K562 (cell line): ENCODE data around the gene ZNF77. TPM values are rescaled to one million over a fixed set of nuclear protein-coding genes. Genes with fewer than 3 reads are reported as not detected.
"Not testable (repeated sequence)": the region's sequence is repeated elsewhere in the genome, so short reads cannot be mapped to it uniquely, and the experiment has no call there.

Source experiments
- ATAC-seq: fragments of 200-7000 bp; cut with Tn5 transposase; 3 replicates; pipeline ENCODE4 v1.9.1; 2020; ENCODE audit warnings: moderate library complexity
- BruUV-seq: library from RNA; stranded (reverse); fragments of 400-500 nt; replicated peaks from 2 replicates; lab custom pipeline; 2021; lab: Mats Ljungman, UMichigan
- CTCF ChIA-PET: fragments of 300-600 bp; formaldehyde crosslinking; extraction: SDS; loops from one replicate; lab custom pipeline; 2021; ENCODE audit warnings: low intra/inter-chr PET ratio; lab: Yijun Ruan, JAX
- POLR2A ChIA-PET: fragments of 300-600, 350-650 bp; sonication (Branson Sonifier 250); formaldehyde crosslinking; extraction: SDS; loops from one replicate; lab custom pipeline; 2021; ENCODE audit warnings: antibody characterized with exemption, inconsistent platforms; lab: Yijun Ruan, JAX
- DNase-seq, 4 experiments: peaks; one replicate each; pipeline versions ENCODE4 v3.0.0 to v3.0.0-alpha.2; 2011 to 2018; ENCODE audit warnings: low spot score in 3 of 4, mixed read lengths in 3 of 4; ENCODE audit errors: extremely low read depth in 1 of 4
- FAIRE-seq: peaks from 2 replicates; lab custom pipeline; 2011; peaks lifted over from hg19 to GRCh38; lab: Jason Lieb, UNC
- H2AFZ ChIP-seq: 2 replicates; pipeline ENCODE4 v1.6.0; 2011; ENCODE audit warnings: low read depth, low read length, control low read depth, inconsistent platforms
- H3K27ac ChIP-seq: fragments of 200-600 bp; 3 replicates; pipeline ENCODE4 v1.8.0; 2011; ENCODE audit warnings: low read depth, mild to moderate bottlenecking, control low read depth, inconsistent platforms, low read length, moderate library complexity, mixed read lengths; ENCODE audit errors: extremely low read depth
- H3K27me3 ChIP-seq, 2 experiments: fragments of 300-600 bp in 1 of 2; 2 replicates in 1 of 2; 3 replicates in 1 of 2; pipeline versions ENCODE4 v1.6.0 to v1.8.0; 2011; ENCODE audit warnings: inconsistent platforms in 2 of 2, low read length in 2 of 2, mild to moderate bottlenecking in 1 of 2, mixed read lengths in 1 of 2, moderate library complexity in 1 of 2; ENCODE audit not compliant: control insufficient read depth in 2 of 2, insufficient read depth in 2 of 2
- H3K36me3 ChIP-seq: fragments of 300-600 bp; 3 replicates; pipeline ENCODE4 v1.8.0; 2011; ENCODE audit warnings: mild to moderate bottlenecking, low read length, inconsistent platforms; ENCODE audit not compliant: control insufficient read depth, insufficient read depth
- H3K4me1 ChIP-seq, 2 experiments: fragments of 200-600 bp in 1 of 2; replicated peaks in 1 of 2; 2 replicates in 1 of 2; 3 replicates in 1 of 2; pipeline versions ENCODE4 v1.5.1 to v1.8.0; 2011; ENCODE audit warnings: inconsistent platforms in 2 of 2, low read length in 2 of 2, mild to moderate bottlenecking in 1 of 2, mixed read lengths in 1 of 2, moderate library complexity in 1 of 2; ENCODE audit not compliant: control insufficient read depth in 2 of 2, insufficient read depth in 2 of 2
- H3K4me2 ChIP-seq: 2 replicates; pipeline ENCODE4 v1.6.1; 2011; ENCODE audit warnings: low read length, control low read depth, inconsistent platforms, mixed read lengths; ENCODE audit not compliant: insufficient read depth
- H3K4me3 ChIP-seq: fragments of 200-600 bp; sonication (generic), shearing (Covaris generic); 2 replicates; pipeline ENCODE4 v1.5.1; 2016; ENCODE audit warnings: control low read depth, inconsistent platforms
- H3K79me2 ChIP-seq: fragments of 200-600 bp; 3 replicates; pipeline ENCODE4 v1.8.0; 2011; ENCODE audit warnings: low read length, inconsistent platforms; ENCODE audit not compliant: control insufficient read depth, insufficient read depth
- H3K9ac ChIP-seq, 2 experiments: 2 replicates each; pipeline versions ENCODE4 v1.6.0 to v1.6.1; 2011; ENCODE audit warnings: low read depth in 2 of 2, low read length in 2 of 2, control low read depth in 1 of 2, inconsistent platforms in 1 of 2, mild to moderate bottlenecking in 1 of 2, mixed read lengths in 1 of 2; ENCODE audit not compliant: insufficient read depth in 1 of 2
- H3K9me1 ChIP-seq: one replicate; pipeline ENCODE4 v1.6.0; 2011; ENCODE audit warnings: inconsistent platforms, mild to moderate bottlenecking, low read length, moderate library complexity; ENCODE audit not compliant: control insufficient read depth, insufficient read depth
- H3K9me3 ChIP-seq: replicated peaks from 2 replicates; pipeline ENCODE4 v1.5.1; 2011; ENCODE audit warnings: low read depth, low read length, inconsistent platforms; ENCODE audit not compliant: control insufficient read depth, insufficient read depth
- H4K20me1 ChIP-seq: replicated peaks from 2 replicates; pipeline ENCODE4 v1.6.1; 2011; ENCODE audit warnings: low read length, inconsistent platforms, mixed read lengths; ENCODE audit not compliant: control insufficient read depth, insufficient read depth
- ATF3 ChIP-seq, 2 experiments: fragments of 450-650 bp in 1 of 2; sonication (generic) in 1 of 2; formaldehyde crosslinking in 1 of 2; IDR thresholded peaks in 1 of 2; conservative IDR thresholded peaks in 1 of 2; 2 replicates each; pipeline versions ENCODE4 v1.6.1 to v1.8.1; 2016 to 2023; ENCODE audit warnings: mild to moderate bottlenecking in 2 of 2, moderate library complexity in 2 of 2, inconsistent platforms in 1 of 2, missing genetic modification reagents in 1 of 2
- CTBP1 ChIP-seq: fragments of 450-650 bp; IDR thresholded peaks from 2 replicates; pipeline ENCODE4 v1.6.1; 2016; ENCODE audit warnings: borderline replicate concordance
- JUND ChIP-seq, 2 experiments: IDR thresholded peaks; 2 replicates in 1 of 2; 3 replicates in 1 of 2; pipeline ENCODE4 v1.6.1; 2011; ENCODE audit warnings: borderline replicate concordance in 2 of 2, low read depth in 2 of 2, low read length in 2 of 2, improper control_type of control experiment in 1 of 2, missing biosample characterization in 1 of 2, missing genetic modification characterization in 1 of 2, missing genetic modification reagents in 1 of 2
- UBTF ChIP-seq, 2 experiments: IDR thresholded peaks; 2 replicates each; pipeline ENCODE4 v1.6.1; 2012; ENCODE audit warnings: improper control_type of control experiment in 2 of 2, low read depth in 2 of 2, low read length in 2 of 2, borderline replicate concordance in 1 of 2
- ZNF121 ChIP-seq: sonication (generic); formaldehyde crosslinking; conservative IDR thresholded peaks from 2 replicates; pipeline ENCODE4 v1.8.0; 2022; ENCODE audit warnings: missing genetic modification reagents
- WGBS: fragments of 100-300 bp; shearing (Covaris generic); methylation state at CpG from one replicate; pipeline ENCODE4 v1.1.6; 2016; ENCODE audit warnings: low coverage, mixed read lengths; ENCODE audit not compliant: insufficient coverage; ENCODE audit errors: missing lambda C conversion rate; 5-methylcytosine and 5-hydroxymethylcytosine counted together
- in situ Hi-C: fragments of 300-500 bp; cut with MboI; formaldehyde crosslinking; loops from 4 replicates; pipeline ENCODE4 v1.15.0; 2018; ENCODE audit warnings: inconsistent platforms, mixed read lengths
- intact Hi-C: fragments of 100-400 bp; cut with micrococcal nuclease; formaldehyde crosslinking; loops from 2 replicates; pipeline ENCODE4 v1.14.2; 2022
- polyA plus RNA-seq, 8 experiments: library from polyadenylated mRNA; depleted of rRNA in 4 of 8; stranded (reverse) in 5 of 8; unstranded in 3 of 8; fragments of >200 nt; fragmentation: Nextera tagmentation in 2 of 8; fragmentation: Illumina TruSeq in 1 of 8; extraction: Ambion mirVana in 2 of 8; extraction: Trizol in 1 of 8; gene quantifications; 2 replicates each; pipeline versions ENCODE4 v1.2.1 to v1.2.3, GENCODE V29; 2011 to 2014; ENCODE audit warnings: inconsistent platforms in 1 of 8, missing spikeins in 1 of 8
- total RNA-seq, 7 experiments: library from RNA; depleted of rRNA in 6 of 7; stranded (reverse); fragments of >200 nt in 6 of 7; fragmentation: Illumina TruSeq in 2 of 7; extraction: Trizol in 2 of 7; gene quantifications; 2 replicates each; pipeline versions ENCODE4 v1.2.1 to v1.2.3, GENCODE V29; 2011 to 2021; ENCODE audit warnings: low replicate concordance in 1 of 7

The ZNF77 gene
- total and polyA plus RNA-seq, 9 of the 15 experiments (the other 6 are each of a cell fraction or from before 2014, with no cell fraction given) = 4.3 to 14.5 (median 7.7) TPM

GRCh38 chr19:2905918-2906519 lies 38.8 kb downstream of the ZNF77 start:
- 89% methylated on average over 10 of the region's 11 CpGs for WGBS
- peak; percentile 16; the same call in 1 of the 2 replicates for TF ChIP-seq ATF3 (IDR thresholded peaks at IDR 0.05)
- no peak for TF ChIP-seq ATF3 (CRISPR knock-in tag; conservative IDR thresholded peaks at IDR 0.05)
- peak; percentile 85 for TF ChIP-seq ZNF121 (CRISPR knock-in tag)
- no peak for TF ChIP-seq UBTF (IDR thresholded peaks at IDR 0.05; ENCODE audit: borderline replicate concordance in 1 of 2, low read depth in 2 of 2, low read length in 2 of 2)
- TF ChIP-seq CTBP1 = no peak
- TF ChIP-seq JUND (IDR thresholded peaks at IDR 0.05; ENCODE audit: borderline replicate concordance, low read depth, low read length) = no peak
- TF ChIP-seq JUND (tag; IDR thresholded peaks at IDR 0.05; ENCODE audit: borderline replicate concordance, low read depth, low read length) = no peak
- BruUV-seq = no TSS peak

GRCh38 chr19:2903326-2903725 lies 41.4 kb downstream of the ZNF77 start:
- Histone ChIP-seq H3K79me2 (peaks cover 65% of the 10 kb centered on the region), H3K4me1 (peaks cover 6 to 30% of the 10 kb centered on the region in 2 experiments; a peak in 4 of 5 replicates), H3K36me3 (peaks cover 12% of the 10 kb centered on the region; the same call in 2 of the 3 replicates)
- in situ Hi-C loops, H3K9me3 ChIP-seq, CTCF ChIA-PET, H3K9ac ChIP-seq, BruUV-seq, H4K20me1 ChIP-seq, H3K4me2 ChIP-seq, H2AFZ ChIP-seq, ATAC-seq, intact Hi-C loops, H3K27me3 ChIP-seq, DNase-seq, H3K9me1 ChIP-seq, H3K4me3 ChIP-seq, H3K27ac ChIP-seq, FAIRE-seq: not testable (repeated sequence)
- 90% methylated on average over 12 of the region's 13 CpGs for WGBS
- POLR2A ChIA-PET = interaction anchor here (0.6 to 0.7 kb wide), 2 partner anchors 9 to 47 kb away, joined by 3 read pairs; no protein-coding TSS in a partner anchor

More at GRCh38 chr19:2905918-2906519, 38.8 kb downstream of the ZNF77 start:
- no peak for ATAC-seq
- Histone ChIP-seq H3K9me1 (no peaks in the 10 kb centered on the region), H3K9me3 (peaks cover 5% of the 10 kb centered on the region; the same call in 1 of the 2 replicates), H4K20me1 (0 out of 2 replicates have a peak, but pooled peaks cover 4% of the 10 kb centered on the region), H3K4me3 (no peak overlapping the region), H3K36me3 (peaks cover 12% of the 10 kb centered on the region; the same call in 2 of the 3 replicates), H2AFZ (no peak overlapping the region), H3K4me2 (no peak overlapping the region), H3K79me2 (peaks cover 71% of the 10 kb centered on the region), H3K9ac (no peak overlapping the region), H3K27ac (no peak overlapping the region), H3K4me1 (peaks cover 12 to 26% of the 10 kb centered on the region in 2 experiments; a peak in 4 of 5 replicates), H3K27me3 (no peaks in the 10 kb centered on the region)
- CTCF ChIA-PET = no interaction called here
- in situ Hi-C loops = no loop called here
- intact Hi-C loops = no loop called here
- no peak for FAIRE-seq
- POLR2A ChIA-PET = interaction anchor here (0.6 kb wide), 1 partner anchor 394 kb away, joined by 3 read pairs; no protein-coding TSS in a partner anchor
- no peak for DNase-seq
